NCI-H2171 treated with DMSO at 0.1 percent for 48 hours (cell line): ENCODE results near the gene ZNF451.
A peak's percentile ranks its signal among the peaks of the same experiment; 100 is the strongest.
"Not testable (repeated sequence)": the region's sequence is repeated elsewhere in the genome, so short reads cannot be mapped to it uniquely, and the experiment has no call there.

ENCODE experiments used
- DNase-seq: peaks from one replicate; lab custom pipeline; 2025; lab: John Stamatoyannopoulos, UW

Gene ZNF451, protein sequence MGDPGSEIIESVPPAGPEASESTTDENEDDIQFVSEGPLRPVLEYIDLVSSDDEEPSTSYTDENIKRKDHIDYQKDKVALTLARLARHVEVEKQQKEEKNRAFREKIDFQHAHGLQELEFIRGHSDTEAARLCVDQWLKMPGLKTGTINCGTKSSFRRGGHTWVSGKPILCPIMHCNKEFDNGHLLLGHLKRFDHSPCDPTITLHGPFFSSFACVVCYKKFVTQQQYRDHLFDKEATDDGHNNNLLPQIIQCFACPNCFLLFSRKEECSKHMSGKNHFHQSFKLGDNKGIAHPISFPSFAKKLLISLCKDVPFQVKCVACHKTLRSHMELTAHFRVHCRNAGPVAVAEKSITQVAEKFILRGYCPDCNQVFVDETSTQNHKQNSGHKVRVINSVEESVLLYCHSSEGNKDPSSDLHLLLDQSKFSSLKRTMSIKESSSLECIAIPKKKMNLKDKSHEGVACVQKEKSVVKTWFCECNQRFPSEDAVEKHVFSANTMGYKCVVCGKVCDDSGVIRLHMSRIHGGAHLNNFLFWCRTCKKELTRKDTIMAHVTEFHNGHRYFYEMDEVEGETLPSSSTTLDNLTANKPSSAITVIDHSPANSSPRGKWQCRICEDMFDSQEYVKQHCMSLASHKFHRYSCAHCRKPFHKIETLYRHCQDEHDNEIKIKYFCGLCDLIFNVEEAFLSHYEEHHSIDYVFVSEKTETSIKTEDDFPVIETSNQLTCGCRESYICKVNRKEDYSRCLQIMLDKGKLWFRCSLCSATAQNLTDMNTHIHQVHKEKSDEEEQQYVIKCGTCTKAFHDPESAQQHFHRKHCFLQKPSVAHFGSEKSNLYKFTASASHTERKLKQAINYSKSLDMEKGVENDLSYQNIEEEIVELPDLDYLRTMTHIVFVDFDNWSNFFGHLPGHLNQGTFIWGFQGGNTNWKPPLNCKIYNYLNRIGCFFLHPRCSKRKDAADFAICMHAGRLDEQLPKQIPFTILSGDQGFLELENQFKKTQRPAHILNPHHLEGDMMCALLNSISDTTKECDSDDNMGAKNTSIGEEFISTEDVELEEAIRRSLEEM

DNA sequence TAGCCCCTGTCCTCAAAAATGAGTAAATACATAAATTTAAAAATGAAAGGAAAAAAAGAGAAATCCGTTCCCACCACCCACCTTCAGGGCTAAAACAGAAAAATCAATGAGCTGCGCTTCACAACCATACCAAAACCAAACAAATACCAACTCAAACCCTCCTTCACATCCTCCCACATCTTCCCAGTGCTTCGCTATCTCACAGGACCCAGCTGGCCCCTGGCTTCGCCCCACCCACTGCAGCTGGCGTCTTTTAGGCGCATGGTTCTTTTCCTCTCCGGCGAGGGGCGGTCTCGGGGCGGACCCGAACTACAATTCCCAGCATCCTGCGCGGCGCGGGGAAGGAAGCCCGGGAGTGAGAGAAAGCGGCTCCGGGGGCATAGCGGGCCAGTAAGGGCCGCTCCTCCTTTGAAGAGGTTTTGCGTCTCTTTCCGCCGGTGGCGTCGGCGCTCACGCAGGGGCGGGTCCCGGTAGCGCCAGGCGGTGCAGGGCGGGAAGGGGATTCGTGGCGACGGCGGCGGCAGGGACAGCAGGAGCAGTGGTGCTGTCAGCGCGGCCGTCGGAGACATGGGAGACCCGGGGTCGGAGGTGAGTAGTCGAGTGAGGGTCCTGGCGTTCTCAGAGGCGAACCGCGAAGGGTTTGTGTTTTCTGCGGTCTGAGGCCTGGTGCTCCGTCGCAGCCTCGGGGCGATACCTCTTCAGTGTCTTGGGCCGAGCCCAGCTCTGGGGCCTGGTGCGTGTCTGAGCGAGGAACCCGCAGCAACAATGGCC is at the start of gene ZNF451:
ZNF451 (plus strand) TSS at position 502 of the 771 bp plus-strand sequence; CDS start at position 568, 66 bp downstream.
- peak; percentile 97 for DNase-seq

GRCh38 chr6:57044061-57044460 is 45.9 kb upstream of the ZNF451 start:
- DNase-seq, result not testable (repeated sequence)

GRCh38 chr6:57044568-57044967 is 45.4 kb upstream of the ZNF451 start:
- DNase-seq, result no peak

GRCh38 chr6:57046332-57047256 is 43.4 kb upstream of the ZNF451 start, which contains the start of gene KIAA1586:
Gene KIAA1586 (plus strand): TSS chr6:57046693. CDS start chr6:57046756, 63 bp downstream.
- DNase-seq, result peak; percentile 93

- DNase-seq, result not testable (repeated sequence)
Measured at GRCh38 chr6:57047257-57047585, 42.8 kb upstream of the ZNF451 start.

GRCh38 chr6:57047859-57048258 is 42.1 kb upstream of the ZNF451 start:
- DNase-seq, result not testable (repeated sequence)

DNA sequence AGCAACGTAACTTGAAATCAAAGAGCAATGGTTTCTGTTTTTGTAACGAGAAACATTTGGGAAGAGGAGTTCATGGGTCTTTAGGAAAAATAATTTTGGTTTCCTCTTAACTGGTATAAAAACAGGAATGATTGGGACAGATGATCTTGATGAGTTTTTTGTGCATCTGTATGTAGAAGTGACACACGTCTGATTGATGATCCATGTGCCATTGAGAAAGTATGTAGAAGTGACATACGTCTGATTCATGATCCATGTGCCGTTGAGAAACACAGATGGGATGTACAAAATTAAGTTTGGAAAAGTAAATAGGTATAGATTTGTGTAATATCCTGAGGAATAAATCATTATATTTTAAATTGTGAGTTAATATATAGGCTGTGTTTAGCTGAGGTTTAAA is 41.4 kb upstream of the ZNF451 start:
- no peak for DNase-seq

DNA sequence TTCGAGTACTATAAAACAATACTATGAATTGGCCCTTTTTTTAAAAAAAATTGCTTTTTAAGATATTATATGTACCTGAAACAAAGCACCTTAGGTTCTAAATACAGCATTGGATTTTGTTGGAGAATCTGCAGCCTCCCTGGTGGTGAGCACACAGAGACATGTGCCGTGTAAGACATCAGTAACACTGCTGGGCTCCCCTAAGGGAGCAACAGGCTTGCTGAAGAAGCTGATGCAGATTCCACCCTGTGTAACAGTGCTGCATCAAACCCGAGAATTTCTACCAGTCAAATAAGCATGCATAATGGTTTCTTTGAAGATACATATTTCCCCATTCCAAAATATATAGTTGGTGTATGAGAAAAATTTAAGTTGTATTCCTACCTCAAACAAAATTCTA is 26.1 kb upstream of the ZNF451 start:
- no peak for DNase-seq

GRCh38 chr6:57064809-57065208 is 25.2 kb upstream of the ZNF451 start:
- DNase-seq, result no peak

GRCh38 chr6:57068061-57068460 is 21.9 kb upstream of the ZNF451 start:
- DNase-seq, result no peak

- no peak for DNase-seq
Measured at GRCh38 chr6:57069228-57069627, 20.8 kb upstream of the ZNF451 start.

- DNase-seq, result no peak
Measured at GRCh38 chr6:57069920-57070331, 20.1 kb upstream of the ZNF451 start.

GRCh38 chr6:57072108-57072507 is 17.9 kb upstream of the ZNF451 start:
- no peak for DNase-seq

- no peak for DNase-seq
Measured at GRCh38 chr6:57074383-57074782, 15.6 kb upstream of the ZNF451 start.

GRCh38 chr6:57075092-57075491 is 14.9 kb upstream of the ZNF451 start:
- DNase-seq, result no peak

GRCh38 chr6:57078531-57079207 is 11.3 kb upstream of the ZNF451 start:
- no peak for DNase-seq

DNA sequence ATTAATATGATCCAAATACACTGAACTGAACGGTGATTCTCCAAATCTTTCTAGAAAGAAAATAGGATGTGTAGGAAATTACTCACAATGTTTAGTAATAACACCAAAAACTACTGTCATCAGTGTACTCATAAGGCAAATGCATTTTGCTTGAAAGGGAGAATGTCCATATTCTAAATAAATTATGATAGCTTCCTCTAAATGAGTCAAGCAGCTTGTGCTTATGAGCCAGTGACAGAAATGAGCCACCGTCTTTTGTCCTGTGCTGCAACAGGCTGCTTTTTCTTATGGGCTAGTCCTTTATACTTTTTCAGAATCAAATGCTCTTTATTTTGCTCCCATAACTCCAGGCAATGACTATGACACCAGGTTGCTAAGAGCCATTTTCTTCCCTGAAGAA is 4.5 kb upstream of the ZNF451 start:
- DNase-seq, result no peak

DNA sequence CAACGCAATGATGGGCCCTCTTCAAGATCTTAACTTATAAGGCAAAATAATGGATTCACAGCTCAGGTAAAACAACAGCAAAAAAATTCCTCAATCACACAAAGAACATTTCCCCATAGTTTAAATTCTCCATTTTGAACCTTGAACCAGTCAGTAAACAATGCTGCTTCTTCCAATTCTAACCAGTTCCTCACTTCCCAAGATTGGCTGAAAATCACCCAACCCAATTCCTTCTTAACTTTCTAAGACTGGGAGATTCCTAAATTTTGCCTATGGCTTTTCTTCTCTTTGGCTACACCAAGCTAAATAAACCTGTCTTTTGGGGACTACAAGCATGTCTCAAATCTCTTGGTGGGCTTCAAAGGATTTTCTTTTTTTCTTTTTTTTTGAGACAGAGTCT is 3.1 kb upstream of the ZNF451 start:
- DNase-seq, result no peak

DNA sequence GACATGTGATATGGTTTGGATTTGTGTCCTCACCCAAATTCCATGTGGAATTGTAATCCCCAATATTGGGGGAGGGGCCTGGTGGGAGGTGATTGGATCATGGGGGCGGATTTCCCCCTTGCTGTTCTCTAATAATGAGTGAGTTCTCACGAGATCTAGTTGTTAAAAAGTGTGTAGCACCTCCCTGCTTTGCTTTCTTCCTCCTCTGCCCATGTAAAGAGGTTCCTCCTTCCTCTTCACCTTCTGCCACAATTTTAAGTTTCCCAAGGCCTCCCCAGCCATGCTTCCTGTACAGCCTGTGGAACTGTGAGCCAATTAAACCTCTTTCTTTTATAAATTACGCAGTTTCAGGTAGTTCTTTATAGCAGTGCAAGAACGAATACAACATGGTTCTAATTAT is 2.1 kb upstream of the ZNF451 start:
- no peak for DNase-seq

- DNase-seq, result no peak
Measured at GRCh38 chr6:57089265-57089664, 723 bp upstream of the ZNF451 start.
